Esophagus squamous epithelium (tissue), 5 donors: ENCODE results near the gene FHL2. TPM values are rescaled to one million over a fixed set of nuclear protein-coding genes. Genes with fewer than 3 reads are reported as not detected.

Source experiments
- DNase-seq: peaks from one replicate; lab custom pipeline; 2025; lab: John Stamatoyannopoulos, UW
- H3K27ac ChIP-seq, 4 donors: fragments of 200-600 bp; sonication (generic); one replicate each; pipeline ENCODE4 v1.5.1; 2016 to 2019; ENCODE audit warnings: mild to moderate bottlenecking in 1 of 4
- H3K27me3 ChIP-seq, 4 donors: fragments of 200-600 bp; sonication (generic); 1 replicate in 3 of 4; 2 replicates in 1 of 4; pipeline versions ENCODE4 v1.5.1 to v1.6.0; 2017 to 2021; ENCODE audit warnings: antibody characterized with exemption in 1 of 4
- H3K36me3 ChIP-seq, 3 donors: fragments of 200-600 bp; sonication (generic); one replicate each; pipeline ENCODE4 v1.5.1; 2016 to 2019
- H3K4me1 ChIP-seq, 3 donors: fragments of 200-600 bp; sonication (generic); one replicate each; pipeline ENCODE4 v1.5.1; 2017 to 2019
- H3K4me3 ChIP-seq, 4 donors: fragments of 200-600 bp; sonication (generic); 1 replicate in 3 of 4; 2 replicates in 1 of 4; pipeline ENCODE4 v1.5.1; 2016 to 2019; ENCODE audit warnings: mild to moderate bottlenecking in 2 of 4, moderate library complexity in 1 of 4
- H3K9me3 ChIP-seq, 3 donors: fragments of 200-600 bp; sonication (generic); one replicate each; pipeline ENCODE4 v1.5.1; 2016 to 2019
- CTCF ChIP-seq, 6 experiments: fragments of 450-650 bp in 4 of 6; fragments of 200-600 bp in 2 of 6; sonication (generic) in 2 of 6; IDR thresholded peaks; one replicate each; pipeline ENCODE4 v1.5.1; 2016 to 2019; ENCODE audit warnings: antibody characterized with exemption in 6 of 6, mild to moderate bottlenecking in 4 of 6, moderate library complexity in 4 of 6
- POLR2A ChIP-seq, 4 donors: fragments of 450-650 bp; IDR thresholded peaks; one replicate each; pipeline ENCODE4 v1.6.1; 2017; ENCODE audit warnings: antibody characterized with exemption in 4 of 4, mild to moderate bottlenecking in 4 of 4, moderate library complexity in 3 of 4
- WGBS, 2 donors: methylation state at CpG; one replicate each; pipeline ENCODE4 v1.1.5; 2018; 5-methylcytosine and 5-hydroxymethylcytosine counted together
- intact Hi-C: fragments of 100-400 bp; cut with DNase I; formaldehyde crosslinking; loops from one replicate; pipeline ENCODE4 v1.15.0; 2022
- total RNA-seq, 4 donors: library from RNA; depleted of rRNA; stranded (reverse); fragments of >200 nt; gene quantifications; one replicate each; pipeline ENCODE4 v1.1.0, GENCODE V29; 2016
- donor health status: DM: yes; HTN: yes; CAD: no.

The FHL2 gene
- total RNA-seq, 4 donors from 2014 or later: 46.1 to 89.1 (median 54.7) TPM

- H3K27ac ChIP-seq: peak overlapping the region; percentile 94 to 98 (median 96)
- H3K36me3 ChIP-seq: peaks cover 0 to 47% (median 19%) of the 10 kb centered on the region in 3 donors
- no peak for TF ChIP-seq POLR2A (IDR thresholded peaks at IDR 0.05)
- no peaks in the 10 kb centered on the region for H3K27me3 ChIP-seq
- DNase-seq: no peak
- peak overlapping the region; percentile 67 to 90 (median 78) for H3K4me3 ChIP-seq
- H3K4me1 ChIP-seq: peaks cover 5 to 27% (median 19%) of the 10 kb centered on the region in 3 donors
- no peaks in the 10 kb centered on the region for H3K9me3 ChIP-seq
- 4 to 7% methylated on average over 5 of the region's 5 CpGs for WGBS, 2 donors
- intact Hi-C loops: no loop called here
Measured at GRCh38 chr2:105338020-105338385, 60.8 kb downstream of the FHL2 start.

GRCh38 chr2:105337122-105338019 lies 61.5 kb downstream of the FHL2 start, which contains the start of gene C2orf49:
TSS of gene C2orf49 (plus strand) at chr2:105337540. CDS start at chr2:105337588, 48 bp downstream.
- Histone ChIP-seq H3K9me3 (no peaks in the 10 kb centered on the region), H3K4me3 (peak within 1 kb of the TSS; percentile 67 to 90 (median 78)), H3K36me3 (peaks cover 0 to 41% (median 19%) of the 10 kb centered on the region in 3 donors), H3K4me1 (peaks cover 5 to 27% (median 19%) of the 10 kb centered on the region in 3 donors), H3K27me3 (no peaks in the 10 kb centered on the region), H3K27ac (peak within 1 kb of the TSS; percentile 94 to 98 (median 96))
- 0 to 1% methylated on average over 16 to 26 of the region's 58 CpGs for WGBS, 2 donors
- DNase-seq: peak; percentile 37
- TF ChIP-seq CTCF (IDR thresholded peaks at IDR 0.05) (peak in 1 of 6 experiments; percentile 34), POLR2A (IDR thresholded peaks at IDR 0.05) (no peak)
- intact Hi-C loops: no loop called here

DNA sequence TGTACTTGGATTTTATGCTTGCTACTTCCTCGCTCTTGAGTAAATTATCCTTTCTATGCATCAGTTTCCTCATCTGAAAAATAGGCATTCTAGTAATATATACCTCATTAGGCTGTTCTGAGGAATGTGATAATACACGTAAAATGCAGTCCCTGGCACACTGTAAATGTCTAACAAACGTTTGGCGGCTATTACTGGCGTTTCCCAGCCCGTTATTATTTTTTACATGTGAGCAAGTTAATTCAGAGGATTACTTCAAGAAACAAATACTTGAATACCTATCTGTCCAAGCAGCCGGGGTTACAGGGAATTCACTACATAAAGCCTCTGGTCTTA lies 62.1 kb downstream of the FHL2 start:
- intact Hi-C loops: no loop called here
- H3K9me3 ChIP-seq: no peaks in the 10 kb centered on the region
- no peak for TF ChIP-seq POLR2A (IDR thresholded peaks at IDR 0.05)
- TF ChIP-seq CTCF (IDR thresholded peaks at IDR 0.05): no peak
- WGBS, 2 donors: 1 to 2% methylated on average over 7 of the region's 7 CpGs
- H3K27me3 ChIP-seq: no peaks in the 10 kb centered on the region
- H3K4me3 ChIP-seq: peak overlapping the region; percentile 67 to 90 (median 78)
- peaks cover 0 to 35% (median 14%) of the 10 kb centered on the region in 3 donors for H3K36me3 ChIP-seq
- H3K27ac ChIP-seq: peak overlapping the region; percentile 94 to 98 (median 96)
- H3K4me1 ChIP-seq: peaks cover 5 to 27% (median 19%) of the 10 kb centered on the region in 3 donors
- DNase-seq: no peak

- no peak overlapping the region for H3K27ac ChIP-seq
- 87 to 98% methylated on average over 2 of the region's 2 CpGs for WGBS, 2 donors
- intact Hi-C loops: no loop called here
- peaks cover 0 to 22% (median 2%) of the 10 kb centered on the region in 3 donors for H3K36me3 ChIP-seq
- DNase-seq: no peak
- H3K27me3 ChIP-seq: no peaks in the 10 kb centered on the region
- H3K4me1 ChIP-seq: peaks cover 5 to 32% (median 20%) of the 10 kb centered on the region in 3 donors
- H3K9me3 ChIP-seq: no peaks in the 10 kb centered on the region
- no peak overlapping the region for H3K4me3 ChIP-seq
- no peak for TF ChIP-seq POLR2A (IDR thresholded peaks at IDR 0.05)
- no peak for TF ChIP-seq CTCF (IDR thresholded peaks at IDR 0.05)
Measured at GRCh38 chr2:105335469-105335868, 63.4 kb downstream of the FHL2 start.

DNA sequence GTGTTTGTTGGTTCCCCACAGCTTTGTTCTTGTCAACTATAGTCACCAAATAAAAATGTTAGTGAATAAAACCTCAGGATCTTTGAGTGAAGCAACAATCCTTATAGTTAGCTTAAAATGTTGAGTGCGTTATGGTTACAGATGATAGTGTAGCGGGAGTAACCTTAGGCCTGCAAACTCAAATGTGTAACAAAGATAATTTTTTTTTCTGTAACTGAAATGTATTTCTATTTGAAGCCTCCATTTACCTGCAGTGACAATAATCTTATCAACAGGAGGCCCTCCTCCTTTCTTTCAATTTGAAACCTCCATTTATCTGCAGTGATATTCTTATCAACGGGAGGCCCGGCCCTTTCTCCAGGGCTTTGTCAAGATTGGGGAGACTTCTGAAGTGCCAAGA lies 64.6 kb downstream of the FHL2 start:
- Histone ChIP-seq H3K4me1 (peaks cover 13 to 35% (median 23%) of the 10 kb centered on the region in 3 donors), H3K4me3 (no peak overlapping the region), H3K9me3 (no peaks in the 10 kb centered on the region), H3K27ac (no peak overlapping the region), H3K36me3 (peaks cover 0 to 10% (median 0%) of the 10 kb centered on the region in 3 donors), H3K27me3 (no peaks in the 10 kb centered on the region)
- intact Hi-C loops: no loop called here
- WGBS, 2 donors: 84 to 89% methylated on average over 4 of the region's 4 CpGs
- TF ChIP-seq CTCF (IDR thresholded peaks at IDR 0.05) (no peak), POLR2A (IDR thresholded peaks at IDR 0.05) (no peak)
- no peak for DNase-seq
